H9 (cell line): Measurements from ENCODE around the gene BRI3. TPM values are rescaled to one million over a fixed set of nuclear protein-coding genes. Genes with fewer than 3 reads are reported as not detected.

Experiments used
- DNase-seq: peaks from one replicate; pipeline ENCODE4 v3.0.0-alpha.2; 2017
- H2AFZ ChIP-seq: one replicate; pipeline ENCODE4 v1.6.1; 2013; ENCODE audit warnings: mild to moderate bottlenecking, low read length, control low read depth, moderate library complexity
- H2AK5ac ChIP-seq: 2 replicates; pipeline ENCODE4 v1.6.1; 2013; ENCODE audit warnings: low read length, control low read depth, mixed read lengths; ENCODE audit not compliant: insufficient read length
- H2BK120ac ChIP-seq: one replicate; pipeline ENCODE4 v1.6.1; 2013; ENCODE audit warnings: low read depth, mild to moderate bottlenecking, low read length, control low read depth, inconsistent platforms; ENCODE audit not compliant: poor library complexity, severe bottlenecking
- H2BK12ac ChIP-seq: 2 replicates; pipeline ENCODE4 v1.6.1; 2013; ENCODE audit warnings: low read length, control low read depth, mixed read lengths, low read depth; ENCODE audit not compliant: insufficient read length
- H2BK15ac ChIP-seq: 2 replicates; pipeline ENCODE4 v1.6.1; 2013; ENCODE audit warnings: low read depth, low read length, control low read depth
- H2BK20ac ChIP-seq: one replicate; pipeline ENCODE4 v1.6.1; 2013; ENCODE audit warnings: low read depth, mild to moderate bottlenecking, low read length, control low read depth, inconsistent platforms; ENCODE audit not compliant: poor library complexity, severe bottlenecking
- H2BK5ac ChIP-seq: 2 replicates; pipeline ENCODE4 v1.6.1; 2013; ENCODE audit warnings: low read length, control low read depth, mixed read lengths; ENCODE audit not compliant: insufficient read length
- H3K14ac ChIP-seq: 2 replicates; pipeline ENCODE4 v1.6.1; 2013; ENCODE audit warnings: low read length, control low read depth; ENCODE audit not compliant: insufficient read depth
- H3K18ac ChIP-seq: 2 replicates; pipeline ENCODE4 v1.6.1; 2013; ENCODE audit warnings: low read depth, mild to moderate bottlenecking, mixed read lengths, low read length, control low read depth; ENCODE audit not compliant: insufficient read length
- H3K23ac ChIP-seq: 2 replicates; pipeline ENCODE4 v1.6.1; 2013; ENCODE audit warnings: low read length, control low read depth, mixed read lengths, low read depth; ENCODE audit not compliant: insufficient read length
- H3K23me2 ChIP-seq: 2 replicates; pipeline ENCODE4 v1.6.1; 2013; ENCODE audit warnings: low read depth, mild to moderate bottlenecking, mixed read lengths, low read length, control low read depth; ENCODE audit not compliant: insufficient read length, poor library complexity, severe bottlenecking
- H3K27ac ChIP-seq: 2 replicates; pipeline ENCODE4 v1.5.1; 2013; ENCODE audit warnings: low read length, control low read depth, mixed read lengths, low read depth; ENCODE audit not compliant: insufficient read length
- H3K27me3 ChIP-seq: 2 replicates; pipeline ENCODE4 v1.6.1; 2013; ENCODE audit warnings: low read length, control low read depth, inconsistent platforms; ENCODE audit not compliant: insufficient read depth
- H3K4ac ChIP-seq: 2 replicates; pipeline ENCODE4 v1.6.1; 2013; ENCODE audit warnings: low read depth, mild to moderate bottlenecking, control low read depth, inconsistent platforms, low read length, moderate library complexity
- H3K4me1 ChIP-seq: 2 replicates; pipeline ENCODE4 v1.6.1; 2013; ENCODE audit warnings: low read length, control low read depth, inconsistent platforms; ENCODE audit not compliant: insufficient read depth
- H3K4me2 ChIP-seq: 2 replicates; pipeline ENCODE4 v1.6.1; 2013; ENCODE audit warnings: low read length, control low read depth, mixed read lengths; ENCODE audit not compliant: insufficient read length, insufficient read depth
- H3K56ac ChIP-seq: 2 replicates; pipeline ENCODE4 v1.6.1; 2013; ENCODE audit warnings: low read depth, mild to moderate bottlenecking, mixed read lengths, low read length, control low read depth; ENCODE audit not compliant: insufficient read length
- H3K79me1 ChIP-seq: 2 replicates; pipeline ENCODE4 v1.6.1; 2013; ENCODE audit warnings: low read depth, mild to moderate bottlenecking, moderate library complexity, low read length, control low read depth, inconsistent platforms; ENCODE audit not compliant: insufficient read depth, poor library complexity, severe bottlenecking
- H3K79me2 ChIP-seq: 2 replicates; pipeline ENCODE4 v1.6.1; 2013; ENCODE audit warnings: low read length, control low read depth, inconsistent platforms; ENCODE audit not compliant: insufficient read depth
- H3K9ac ChIP-seq: 2 replicates; pipeline ENCODE4 v1.6.1; 2013; ENCODE audit warnings: low read length, control low read depth, mixed read lengths; ENCODE audit not compliant: insufficient read length; ENCODE audit errors: extremely low read depth
- H3K9me3 ChIP-seq: one replicate; pipeline ENCODE4 v1.6.1; 2013; ENCODE audit warnings: low read depth, low read length, inconsistent platforms; ENCODE audit not compliant: control insufficient read depth
- H3T11ph ChIP-seq: one replicate; pipeline ENCODE4 v1.6.1; 2013; ENCODE audit warnings: mild to moderate bottlenecking, low read length, control low read depth, inconsistent platforms
- H4K20me1 ChIP-seq: one replicate; pipeline ENCODE4 v1.6.1; 2013; ENCODE audit not compliant: control insufficient read depth, insufficient read length, insufficient read depth
- H4K5ac ChIP-seq: 2 replicates; pipeline ENCODE4 v1.6.1; 2013; ENCODE audit warnings: low read depth, mild to moderate bottlenecking, mixed read lengths, low read length, control low read depth; ENCODE audit not compliant: insufficient read length
- H4K8ac ChIP-seq: replicated peaks from 2 replicates; pipeline ENCODE4 v1.6.1; 2013; ENCODE audit warnings: low read length, control low read depth, mixed read lengths, low read depth; ENCODE audit not compliant: insufficient read length
- H4K91ac ChIP-seq: 2 replicates; pipeline ENCODE4 v1.6.1; 2013; ENCODE audit warnings: low read depth, mild to moderate bottlenecking, moderate library complexity, mixed read lengths, low read length, control low read depth; ENCODE audit not compliant: insufficient read length
- H3K27ac Mint-ChIP-seq, 3 experiments: 2 replicates in 2 of 3; 3 replicates in 1 of 3; pipeline ENCODE4 v1.8.0; 2020 to 2021; ENCODE audit warnings: mixed read lengths in 3 of 3, mild to moderate bottlenecking in 1 of 3, moderate library complexity in 1 of 3
- H3K27me3 Mint-ChIP-seq: 2 replicates; pipeline ENCODE4 v1.8.0; 2021; ENCODE audit warnings: low read depth, mild to moderate bottlenecking, moderate library complexity, mixed read lengths
- H3K36me3 Mint-ChIP-seq, 3 experiments: 2 replicates in 2 of 3; 3 replicates in 1 of 3; pipeline ENCODE4 v1.8.0; 2020 to 2021; ENCODE audit warnings: low read depth in 3 of 3, mixed read lengths in 3 of 3; ENCODE audit not compliant: insufficient read depth in 1 of 3
- H3K4me1 Mint-ChIP-seq, 2 experiments: 2 replicates each; pipeline ENCODE4 v1.8.0; 2020; ENCODE audit warnings: mixed read lengths in 2 of 2
- H3K4me3 Mint-ChIP-seq, 2 experiments: 2 replicates in 1 of 2; 3 replicates in 1 of 2; pipeline ENCODE4 v1.8.0; 2020 to 2021; ENCODE audit warnings: mild to moderate bottlenecking in 2 of 2, mixed read lengths in 2 of 2, moderate library complexity in 1 of 2
- H3K9me3 Mint-ChIP-seq, 2 experiments: 2 replicates in 1 of 2; 3 replicates in 1 of 2; pipeline ENCODE4 v1.8.0; 2020; ENCODE audit warnings: mild to moderate bottlenecking in 2 of 2, mixed read lengths in 2 of 2, moderate library complexity in 1 of 2
- WGBS: extraction: QIAGEN DNeasy Blood & Tissue Kit; methylation state at CpG from one replicate; pipeline ENCODE4 v1.1.7; 2013; ENCODE audit warnings: missing lambda C conversion rate, low lambda C conversion rate, mixed read lengths; ENCODE audit not compliant: insufficient read length; ENCODE audit errors: extremely low coverage; 5-methylcytosine and 5-hydroxymethylcytosine counted together
- total RNA-seq: library from RNA; stranded (reverse); gene quantifications from 2 replicates; pipeline ENCODE4 v1.2.1, GENCODE V29; 2021
- TF ChIP-seq, protein P1 (sequence below): fragments of 200-600 bp; sonication (generic); conservative IDR thresholded peaks from 3 replicates; pipeline ENCODE4 v1.8.0; 2021; ENCODE audit warnings: antibody characterized with exemption, mild to moderate bottlenecking

The BRI3 gene
- total RNA-seq, 1 experiment from 2014 or later, result 102 TPM

DNA sequence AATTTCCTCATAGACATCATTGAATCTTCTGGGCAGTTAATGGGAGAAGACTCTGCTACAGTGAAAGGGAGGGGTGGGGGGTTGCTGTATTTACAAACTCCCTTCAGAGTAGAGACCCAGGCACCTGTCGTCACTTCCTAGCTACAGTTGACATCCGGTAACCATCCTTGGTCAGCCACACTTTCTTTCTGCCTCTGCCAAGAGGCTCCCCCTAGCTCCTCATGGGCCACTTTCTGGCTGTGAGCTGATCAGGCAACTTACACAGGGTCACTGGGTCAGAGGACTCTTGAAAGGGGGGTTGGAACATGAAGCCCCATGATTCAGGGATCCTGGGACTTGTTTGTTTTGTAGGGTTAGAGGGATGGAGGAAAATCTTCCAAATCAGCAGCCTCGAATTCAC, 30.7 kb upstream of the BRI3 start:
- Histone ChIP-seq H2AK5ac (no peak overlapping the region), H3K27me3 (no peaks in the 10 kb centered on the region), H3K4me2 (peak overlapping the region; percentile 65), H3K23me2 (peaks cover 6% of the 10 kb centered on the region), H4K5ac (no peak overlapping the region), H3T11ph (no peak overlapping the region), H2AFZ (no peak overlapping the region), H3K4me1 (no peaks in the 10 kb centered on the region), H2BK20ac (no peak overlapping the region), H4K20me1 (no peaks in the 10 kb centered on the region), H2BK120ac (no peak overlapping the region), H3K79me2 (no peaks in the 10 kb centered on the region), H3K4ac (no peak overlapping the region), H3K79me1 (no peaks in the 10 kb centered on the region), H3K23ac (no peak overlapping the region), H4K8ac (no peak overlapping the region), H3K9ac (no peak overlapping the region), H3K9me3 (no peaks in the 10 kb centered on the region), H2BK5ac (no peak overlapping the region), H3K18ac (no peak overlapping the region), H3K56ac (no peak overlapping the region), H2BK15ac (no peak overlapping the region), H4K91ac (no peak overlapping the region), H3K14ac (no peak overlapping the region), H2BK12ac (no peak overlapping the region), H3K27ac (no peak overlapping the region)
- H3K27ac Mint-ChIP-seq, result no peak overlapping the region; a peak in 1 of 7 replicates
- H3K4me1 Mint-ChIP-seq, result peaks cover 14 to 19% of the 10 kb centered on the region in 2 experiments
- peak overlapping the region; percentile 96 to 97 for H3K4me3 Mint-ChIP-seq
- H3K27me3 Mint-ChIP-seq, result no peaks in the 10 kb centered on the region
- no peaks in the 10 kb centered on the region for H3K9me3 Mint-ChIP-seq
- no peaks in the 10 kb centered on the region; a peak in 2 of 7 replicates for H3K36me3 Mint-ChIP-seq
- no peak for DNase-seq
- TF ChIP-seq, protein P1, sequence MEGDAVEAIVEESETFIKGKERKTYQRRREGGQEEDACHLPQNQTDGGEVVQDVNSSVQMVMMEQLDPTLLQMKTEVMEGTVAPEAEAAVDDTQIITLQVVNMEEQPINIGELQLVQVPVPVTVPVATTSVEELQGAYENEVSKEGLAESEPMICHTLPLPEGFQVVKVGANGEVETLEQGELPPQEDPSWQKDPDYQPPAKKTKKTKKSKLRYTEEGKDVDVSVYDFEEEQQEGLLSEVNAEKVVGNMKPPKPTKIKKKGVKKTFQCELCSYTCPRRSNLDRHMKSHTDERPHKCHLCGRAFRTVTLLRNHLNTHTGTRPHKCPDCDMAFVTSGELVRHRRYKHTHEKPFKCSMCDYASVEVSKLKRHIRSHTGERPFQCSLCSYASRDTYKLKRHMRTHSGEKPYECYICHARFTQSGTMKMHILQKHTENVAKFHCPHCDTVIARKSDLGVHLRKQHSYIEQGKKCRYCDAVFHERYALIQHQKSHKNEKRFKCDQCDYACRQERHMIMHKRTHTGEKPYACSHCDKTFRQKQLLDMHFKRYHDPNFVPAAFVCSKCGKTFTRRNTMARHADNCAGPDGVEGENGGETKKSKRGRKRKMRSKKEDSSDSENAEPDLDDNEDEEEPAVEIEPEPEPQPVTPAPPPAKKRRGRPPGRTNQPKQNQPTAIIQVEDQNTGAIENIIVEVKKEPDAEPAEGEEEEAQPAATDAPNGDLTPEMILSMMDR, result no peak
- WGBS, result no CpG with 5 or more reads among the region's 3 CpGs
